Sciatic nerve (tissue), 2 donors: ENCODE data around the gene MIEF2. TPM values are rescaled to one million over a fixed set of nuclear protein-coding genes. Genes with fewer than 3 reads are reported as not detected.

Experiments used
- ATAC-seq: fragments of 200-7000 bp; cut with Tn5 transposase; one replicate; pipeline ENCODE4 v1.9.1; 2020; ENCODE audit warnings: mild to moderate bottlenecking, moderate library complexity
- DNase-seq: peaks from one replicate; pipeline ENCODE4 v3.0.0-alpha.2; 2020; ENCODE audit warnings: low spot score
- intact Hi-C: fragments of 100-400 bp; cut with DNase I; formaldehyde crosslinking; loops from one replicate; pipeline ENCODE4 v1.14.2; 2022
- total RNA-seq: library from RNA; stranded (reverse); fragmentation: NEBNext Ultra II Directional; extraction: Animal tissue kit (Norgen Biotek cat#: 25700); gene quantifications from one replicate; pipeline ENCODE4 v1.2.1, GENCODE V29; 2021
- donor health status: DM: no; HTN: no; CAD: no.
- donor health status: DM: no; HTN: no; CAD: no.

The MIEF2 gene
- total RNA-seq, 1 donor from 2014 or later: 15.5 TPM

DNA sequence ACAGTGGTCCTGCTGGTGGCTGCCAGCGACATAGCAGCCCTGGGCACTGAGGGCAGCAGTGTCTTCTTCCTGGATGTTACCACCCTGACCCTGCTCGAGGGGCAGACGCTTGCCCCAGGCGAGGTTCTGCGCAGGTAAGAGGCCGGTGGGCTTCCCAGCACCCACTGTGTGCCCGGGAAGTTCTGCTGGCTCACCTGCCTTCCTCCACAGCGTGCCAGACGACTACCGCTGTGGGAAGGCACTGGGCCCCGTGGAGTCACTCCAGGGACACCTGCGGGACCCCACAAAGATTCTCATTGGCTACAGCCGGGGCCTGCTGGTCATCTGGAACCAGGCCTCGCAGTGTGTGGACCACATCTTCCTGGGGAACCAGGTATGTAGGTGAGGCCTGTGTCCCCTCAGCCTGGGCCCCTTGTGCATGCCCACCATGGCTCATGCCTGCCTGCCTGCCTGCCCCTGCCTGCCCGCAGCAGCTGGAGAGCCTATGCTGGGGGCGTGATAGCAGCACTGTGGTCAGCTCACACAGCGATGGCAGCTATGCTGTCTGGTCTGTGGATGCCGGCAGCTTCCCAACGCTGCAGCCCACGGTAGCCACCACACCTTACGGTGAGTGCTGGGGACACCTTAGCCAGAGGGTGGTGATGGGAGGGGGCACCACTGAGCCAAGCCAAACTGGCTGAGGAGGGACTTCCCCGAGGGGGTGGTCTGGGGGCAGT lies 26.5 kb upstream of the MIEF2 start:
- ATAC-seq: no peak
- DNase-seq: no peak
- intact Hi-C loops: no loop called here

DNA sequence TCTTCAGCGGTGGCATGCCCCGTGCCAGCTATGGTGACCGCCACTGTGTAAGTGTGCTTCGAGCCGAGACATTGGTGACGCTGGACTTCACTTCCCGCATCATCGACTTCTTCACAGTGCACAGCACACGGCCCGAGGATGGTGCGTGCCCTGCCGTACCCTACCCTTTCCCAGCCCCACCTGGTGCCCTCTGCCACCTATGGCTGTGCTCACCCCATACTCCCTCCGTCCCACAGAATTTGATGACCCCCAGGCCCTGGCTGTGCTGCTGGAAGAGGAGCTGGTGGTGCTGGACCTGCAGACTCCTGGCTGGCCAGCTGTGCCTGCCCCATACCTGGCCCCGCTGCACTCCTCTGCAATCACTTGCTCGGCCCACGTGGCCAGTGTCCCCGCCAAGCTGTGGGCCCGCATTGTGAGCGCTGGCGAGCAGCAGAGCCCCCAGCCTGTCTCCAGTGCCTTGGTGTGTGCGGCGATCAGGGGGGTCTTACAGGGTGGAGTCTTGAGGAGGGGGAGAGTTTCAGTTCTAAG lies 25.5 kb upstream of the MIEF2 start:
- intact Hi-C loops: no loop called here

DNA sequence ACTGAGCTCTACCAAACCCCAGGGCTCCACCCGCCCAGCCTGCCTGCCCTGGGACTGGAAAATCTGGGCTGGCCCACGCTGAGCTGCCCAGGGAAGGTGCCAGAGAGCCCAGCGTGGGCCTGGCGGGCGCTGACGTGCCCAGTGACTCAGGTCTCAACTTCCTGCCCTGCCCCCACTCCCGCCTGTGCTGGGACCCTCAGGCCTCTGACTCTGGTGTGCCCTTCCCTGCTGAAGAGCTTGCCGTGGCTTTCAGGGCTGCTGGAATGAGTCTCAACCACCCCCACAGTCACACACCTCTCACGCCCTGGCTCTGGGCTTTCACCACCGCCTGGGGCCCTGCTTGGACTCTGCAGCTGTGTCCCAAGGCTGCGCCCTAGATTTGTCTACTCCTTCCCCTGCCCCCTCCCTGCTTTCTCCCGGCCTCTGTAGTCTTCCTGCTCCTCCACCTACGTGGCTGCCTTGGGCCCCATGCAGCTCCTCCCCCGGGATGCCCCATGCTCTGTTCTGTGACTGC lies 24.7 kb upstream of the MIEF2 start:
- no peak for DNase-seq
- intact Hi-C loops: no loop called here
- no peak for ATAC-seq

More for the DNA sequence above, 25.5 kb upstream of the MIEF2 start:
- ATAC-seq (no peak), DNase-seq (no peak)

DNA sequence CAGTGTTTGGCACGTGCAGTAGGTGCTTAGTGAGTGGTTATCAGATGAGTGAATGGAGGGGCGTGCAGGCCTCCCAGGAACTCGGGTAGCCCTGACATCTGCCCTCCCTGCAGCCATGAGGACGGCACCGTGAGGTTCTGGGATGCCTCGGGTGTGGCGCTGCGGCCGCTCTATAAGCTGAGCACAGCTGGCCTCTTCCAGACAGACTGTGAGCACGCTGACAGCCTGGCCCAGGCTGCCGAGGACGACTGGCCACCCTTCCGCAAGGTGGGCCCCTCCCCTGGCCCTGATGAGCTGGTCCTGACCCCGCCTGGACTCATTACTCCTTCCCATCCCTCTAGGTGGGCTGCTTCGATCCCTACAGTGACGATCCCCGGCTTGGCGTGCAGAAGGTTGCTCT lies 24.0 kb upstream of the MIEF2 start:
- no peak for DNase-seq
- no peak for ATAC-seq
- intact Hi-C loops: no loop called here

DNA sequence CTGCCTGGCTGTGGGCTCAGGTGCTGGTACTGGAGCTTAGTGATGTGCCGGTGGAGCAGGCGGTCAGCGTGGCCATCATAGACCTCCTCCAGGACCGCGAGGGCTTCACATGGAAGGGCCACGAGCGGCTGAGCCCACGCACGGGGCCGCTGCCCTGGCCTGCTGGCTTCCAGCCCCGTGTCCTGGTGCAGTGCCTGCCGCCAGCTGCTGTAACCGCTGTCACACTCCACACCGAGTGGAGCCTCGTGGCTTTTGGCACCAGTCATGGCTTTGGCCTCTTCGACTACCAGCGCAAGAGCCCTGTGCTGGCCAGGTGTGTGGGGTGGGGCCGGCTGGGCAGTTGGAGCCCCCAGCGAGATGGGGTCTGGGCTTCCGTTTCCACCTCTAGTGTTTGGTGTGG lies 23.0 kb upstream of the MIEF2 start:
- intact Hi-C loops: no loop called here
- DNase-seq: no peak
- no peak for ATAC-seq

DNA sequence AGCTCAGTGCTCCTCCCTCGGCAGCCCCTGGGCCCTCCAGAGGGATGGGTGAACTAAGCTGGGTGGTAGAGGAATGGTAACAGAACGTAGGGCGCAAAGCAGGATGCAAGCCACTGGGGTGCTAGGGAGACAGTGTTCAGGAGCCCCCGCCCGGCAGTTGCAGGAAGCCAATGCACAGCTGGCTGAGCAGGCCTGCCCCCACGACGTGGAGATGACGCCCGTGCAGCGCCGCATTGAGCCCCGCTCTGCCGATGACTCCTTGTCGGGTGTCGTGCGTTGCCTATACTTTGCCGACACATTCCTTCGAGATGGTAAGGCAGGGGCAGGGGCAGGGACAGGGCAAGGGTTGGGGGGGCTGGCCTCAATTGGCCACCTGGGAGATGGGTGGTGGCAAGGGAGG lies 22.2 kb upstream of the MIEF2 start:
- intact Hi-C loops: no loop called here
- ATAC-seq: no peak
- DNase-seq: no peak

DNA sequence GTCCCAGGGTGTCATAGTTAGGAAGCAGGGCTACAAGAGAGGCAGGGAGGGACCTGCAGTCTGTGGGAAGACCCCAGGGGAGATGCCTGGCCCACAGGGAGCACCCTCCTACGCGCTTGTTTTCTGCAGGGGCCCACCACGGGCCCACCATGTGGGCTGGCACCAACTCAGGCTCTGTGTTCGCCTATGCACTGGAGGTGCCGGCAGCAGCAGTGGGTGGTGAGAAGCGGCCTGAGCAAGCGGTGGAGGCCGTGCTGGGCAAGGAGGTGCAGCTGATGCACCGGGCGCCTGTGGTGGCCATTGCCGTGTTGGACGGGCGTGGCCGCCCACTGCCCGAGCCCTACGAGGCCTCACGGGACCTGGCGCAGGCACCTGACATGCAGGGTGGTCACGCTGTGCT lies 20.0 kb upstream of the MIEF2 start:
- ATAC-seq: no peak
- intact Hi-C loops: no loop called here
- DNase-seq: no peak

DNA sequence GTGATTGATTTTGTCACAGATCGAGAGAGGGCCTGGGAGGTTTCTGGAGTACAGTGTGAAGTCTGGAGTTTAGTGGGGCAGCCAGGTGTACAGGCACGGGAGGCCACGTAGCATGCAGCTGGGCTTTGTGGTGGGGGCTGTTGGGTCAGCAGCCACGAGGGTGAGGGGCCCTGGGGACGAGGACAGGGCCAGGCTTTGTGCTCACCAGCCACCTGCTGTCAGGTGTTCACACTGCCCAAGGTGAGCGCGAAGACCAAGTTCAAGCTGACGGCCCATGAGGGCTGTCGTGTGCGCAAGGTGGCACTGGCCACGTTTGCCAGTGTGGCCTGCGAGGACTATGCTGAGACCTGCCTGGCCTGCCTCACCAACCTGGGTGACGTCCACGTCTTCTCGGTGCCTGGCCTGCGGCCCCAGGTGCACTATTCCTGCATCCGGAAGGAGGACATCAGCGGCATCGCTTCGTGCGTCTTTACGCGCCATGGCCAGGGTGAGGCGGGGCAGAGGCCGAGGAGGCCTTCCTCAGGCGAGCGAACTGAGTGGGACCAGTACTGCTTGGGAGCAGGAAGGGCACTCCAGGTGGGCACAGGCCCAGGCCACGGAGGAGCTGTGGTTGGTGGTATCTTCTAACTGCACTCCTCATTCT lies 19.1 kb upstream of the MIEF2 start:
- ATAC-seq: no peak
- intact Hi-C loops: no loop called here
- DNase-seq: no peak

DNA sequence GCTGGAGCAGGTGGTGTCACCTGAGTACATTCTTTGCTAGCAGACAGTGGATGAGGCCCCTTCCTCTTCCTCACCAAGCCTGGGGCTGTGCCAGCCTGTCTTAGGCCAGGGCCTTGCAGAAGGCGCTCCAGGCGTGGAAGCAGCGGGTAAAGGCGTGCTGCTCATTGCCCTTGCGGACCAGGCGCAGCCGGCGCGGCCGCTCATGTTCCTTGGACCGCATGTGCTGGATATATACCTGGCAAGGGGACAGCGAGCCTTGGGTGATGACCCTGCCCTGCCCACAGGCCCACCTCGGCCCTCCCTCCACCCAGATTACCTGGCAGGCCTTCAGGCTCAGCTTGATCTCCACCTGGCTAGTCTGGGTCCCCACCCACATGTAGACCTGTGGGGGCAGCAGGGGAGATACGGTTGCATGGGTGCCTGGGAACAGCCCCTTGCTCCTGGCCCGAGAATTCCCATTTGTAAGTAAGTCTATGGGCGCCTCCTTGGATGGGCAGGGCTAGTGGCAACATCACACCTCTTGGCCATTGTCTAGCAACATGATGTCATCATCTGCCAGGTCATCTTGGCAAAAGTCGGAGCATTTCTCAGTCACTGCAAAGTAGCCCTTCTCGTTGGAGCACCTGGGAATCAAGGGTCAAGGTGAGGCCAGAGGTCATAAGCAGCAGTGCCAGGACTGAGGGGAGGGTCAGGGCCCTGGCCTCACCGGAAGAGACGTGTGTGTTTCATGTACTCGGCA lies 15.3 kb upstream of the MIEF2 start:
- DNase-seq (no peak), ATAC-seq (no peak)
- intact Hi-C loops: no loop called here

DNA sequence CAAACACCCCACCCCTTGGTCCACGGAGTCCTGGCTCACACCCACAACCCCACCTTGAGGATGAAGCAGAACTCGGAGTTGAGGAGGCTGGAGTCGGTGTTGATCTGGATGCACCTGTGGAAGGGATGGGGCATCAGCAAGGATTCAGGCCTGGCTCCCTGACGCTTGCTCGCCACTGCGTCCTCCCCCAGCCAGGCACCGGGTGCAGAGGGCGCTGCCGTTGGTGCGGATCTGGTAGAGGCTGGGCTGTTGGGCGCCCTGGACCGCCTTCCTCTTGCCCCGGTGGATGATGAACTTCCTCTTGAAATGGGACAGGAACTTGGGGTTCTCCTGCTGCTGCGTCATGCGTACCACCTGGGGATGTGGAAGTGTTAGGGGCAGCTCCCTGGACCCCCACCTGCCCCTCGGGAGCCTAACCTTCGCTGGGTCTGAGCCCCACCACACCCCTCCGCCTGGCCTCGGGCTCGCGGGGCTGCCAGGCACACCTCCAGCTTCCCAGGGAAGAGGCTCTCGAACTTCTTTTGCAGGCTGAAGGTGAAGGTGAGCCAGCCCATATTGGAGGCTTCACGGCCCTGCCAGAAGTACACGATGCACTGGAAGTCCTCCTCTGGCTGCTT lies 14.2 kb upstream of the MIEF2 start:
- DNase-seq: no peak
- intact Hi-C loops: no loop called here
- ATAC-seq: no peak

DNA sequence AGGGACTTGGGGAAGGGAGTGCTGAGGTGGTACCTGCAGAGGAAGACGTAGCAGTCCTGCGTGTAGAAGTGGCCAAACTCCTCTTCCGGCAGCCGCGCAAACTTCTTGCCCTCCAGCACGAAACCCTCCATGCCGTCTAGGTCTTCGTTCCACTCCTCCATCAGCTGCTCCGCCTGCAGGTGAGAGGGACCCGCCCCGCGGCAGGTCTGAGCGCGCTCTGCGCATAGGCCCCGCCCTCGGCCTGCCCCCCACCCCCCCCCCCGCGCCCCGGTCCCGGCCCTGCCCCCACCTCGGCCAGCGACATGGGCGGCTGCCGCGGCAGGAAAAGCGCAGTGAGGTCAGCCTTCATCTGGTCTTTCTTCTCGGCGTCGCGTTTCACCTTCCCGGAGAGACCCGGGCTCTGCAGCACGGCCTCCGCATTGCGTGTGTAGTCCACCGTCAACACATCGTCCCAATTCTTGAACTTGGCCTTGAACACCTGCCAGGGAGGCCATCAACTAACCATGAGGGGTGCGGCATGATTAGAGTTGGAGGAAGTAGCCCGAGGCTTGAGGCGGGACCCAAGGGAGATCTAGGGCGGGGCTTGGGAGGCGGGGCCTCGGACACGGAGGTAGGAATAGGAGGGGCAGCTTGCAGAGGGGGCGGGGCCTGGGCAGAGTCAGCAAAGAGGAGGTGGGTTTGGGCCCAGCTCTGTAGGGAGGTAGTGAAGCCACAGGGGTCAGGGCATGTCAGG lies 13.4 kb upstream of the MIEF2 start:
- DNase-seq (peak; percentile 83), ATAC-seq (peak; percentile 46)
- intact Hi-C loops: no loop called here

DNA sequence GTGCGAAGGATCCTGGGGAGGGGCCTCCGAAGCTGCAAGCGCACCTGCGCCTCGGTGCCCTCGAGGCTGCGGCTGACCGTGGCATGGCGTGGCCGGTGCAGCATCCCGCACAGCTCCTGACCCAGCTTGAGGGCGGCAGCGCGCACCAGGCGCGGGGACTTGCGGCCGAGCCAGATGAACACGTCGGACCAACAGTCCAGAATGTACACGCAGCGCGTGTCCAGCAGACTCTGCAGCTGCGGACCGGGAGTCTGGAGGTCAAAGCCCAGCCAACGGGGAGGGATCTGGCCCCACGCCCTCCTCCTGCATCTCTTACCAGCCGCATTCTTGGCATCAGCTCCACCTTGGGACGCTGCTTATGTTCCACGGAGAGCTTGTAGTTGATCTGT lies 12.9 kb upstream of the MIEF2 start:
- intact Hi-C loops: no loop called here
- DNase-seq: no peak
- ATAC-seq: peak; percentile 44

DNA sequence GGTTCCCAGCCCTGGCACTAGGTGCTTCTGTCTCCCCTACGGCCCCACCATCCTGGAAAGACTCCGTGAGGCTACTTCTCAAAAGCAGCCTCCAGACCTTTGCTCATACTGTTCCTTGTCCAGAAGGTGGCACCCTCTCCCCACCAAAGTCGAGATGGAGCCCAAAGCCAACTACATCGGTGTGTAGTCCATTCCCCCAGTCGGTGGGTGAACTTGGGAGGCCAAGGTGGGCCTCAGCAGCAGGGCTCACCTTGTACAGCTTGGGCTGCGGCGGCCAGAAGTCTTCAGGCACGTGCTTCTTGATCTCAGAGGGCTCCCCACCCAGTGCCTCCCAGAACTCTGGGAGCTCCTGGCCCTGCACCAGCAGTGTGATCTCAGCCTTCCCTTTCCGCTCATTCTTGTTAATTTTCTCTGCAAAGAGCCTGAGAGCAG lies 12.1 kb upstream of the MIEF2 start:
- intact Hi-C loops: no loop called here
- ATAC-seq (peak; percentile 72), DNase-seq (peak; percentile 77)

DNA sequence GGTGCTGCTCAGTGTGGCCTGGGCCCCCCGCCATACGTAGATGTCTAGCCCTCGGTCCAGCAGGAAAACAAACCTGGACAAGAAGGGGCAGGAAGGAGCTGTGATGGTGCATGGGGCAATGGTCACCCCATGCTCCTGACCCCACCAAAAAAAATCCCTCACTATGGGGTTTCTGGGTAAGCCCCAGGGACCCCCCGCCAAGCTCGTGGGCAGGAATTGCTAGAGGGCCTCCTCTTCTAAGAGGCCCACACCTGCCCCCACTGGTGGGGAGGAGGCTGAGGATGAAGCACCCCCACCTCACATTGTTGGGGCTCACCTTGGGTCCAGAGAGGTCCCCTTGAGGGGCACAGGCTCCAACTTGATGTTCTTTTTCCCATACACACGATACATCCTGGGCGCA lies 11.7 kb upstream of the MIEF2 start:
- intact Hi-C loops: no loop called here
- DNase-seq: no peak
- no peak for ATAC-seq

DNA sequence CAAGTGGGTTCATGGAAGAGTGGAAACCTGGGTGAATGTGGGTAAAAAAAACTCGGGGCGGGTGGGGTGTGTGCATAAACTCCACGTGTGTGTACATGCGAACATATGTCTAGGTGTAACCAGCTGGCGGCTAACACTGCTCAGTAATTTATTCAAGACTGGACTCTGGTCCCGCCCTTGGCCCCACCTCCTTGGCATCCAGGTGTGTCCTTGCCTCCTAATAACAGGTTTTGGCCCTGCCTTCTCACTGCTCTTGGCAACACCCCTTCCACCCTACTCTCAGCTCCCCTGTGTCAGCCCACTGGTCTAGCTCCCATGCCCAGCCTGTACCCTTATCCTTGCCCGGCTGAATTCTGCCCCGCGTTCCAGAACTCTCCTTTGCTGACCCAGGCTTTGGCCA lies 10.2 kb upstream of the MIEF2 start:
- intact Hi-C loops: no loop called here
- ATAC-seq: no peak
- DNase-seq: no peak

DNA sequence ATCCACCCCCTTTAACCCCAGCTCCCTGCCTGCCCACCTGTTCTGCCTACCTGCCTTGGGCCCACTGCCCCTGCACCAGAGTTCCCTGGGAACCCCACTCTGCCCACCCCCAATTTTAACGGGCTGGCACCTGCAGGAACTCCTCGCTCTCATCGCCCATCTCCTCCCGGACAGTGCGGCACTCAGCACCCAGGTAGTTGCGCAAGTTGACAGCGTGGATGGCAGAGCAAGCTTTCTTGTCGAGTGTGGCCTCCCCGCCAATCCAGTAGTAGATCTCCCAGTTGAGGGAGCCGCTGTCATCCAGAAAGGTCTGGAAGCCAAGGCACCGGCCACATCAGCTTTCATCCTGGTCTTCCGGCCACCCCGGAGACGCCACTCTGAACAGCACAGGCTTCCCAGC lies 9.8 kb upstream of the MIEF2 start:
- no peak for ATAC-seq
- DNase-seq: no peak
- intact Hi-C loops: no loop called here

DNA sequence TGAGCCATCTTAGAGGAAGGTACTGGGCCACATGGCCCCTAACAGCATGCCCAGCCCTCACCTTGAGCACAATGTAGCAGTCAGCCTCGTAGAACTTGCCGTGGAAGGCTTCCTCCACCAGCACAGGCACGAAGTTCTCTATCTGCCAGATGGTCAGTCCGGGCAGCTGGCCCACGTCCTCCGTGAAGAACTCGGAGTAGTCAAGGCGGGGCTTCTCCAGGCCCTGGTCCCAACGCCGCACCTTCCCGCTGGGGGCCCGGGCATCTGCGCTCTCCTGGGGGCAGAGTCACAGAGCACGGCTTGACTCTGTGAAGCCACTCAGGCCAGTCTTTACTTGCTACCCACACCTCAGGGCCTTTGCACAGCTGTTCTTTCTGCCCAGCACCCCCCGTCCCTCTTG lies 9.3 kb upstream of the MIEF2 start:
- DNase-seq: no peak
- intact Hi-C loops: no loop called here
- no peak for ATAC-seq

DNA sequence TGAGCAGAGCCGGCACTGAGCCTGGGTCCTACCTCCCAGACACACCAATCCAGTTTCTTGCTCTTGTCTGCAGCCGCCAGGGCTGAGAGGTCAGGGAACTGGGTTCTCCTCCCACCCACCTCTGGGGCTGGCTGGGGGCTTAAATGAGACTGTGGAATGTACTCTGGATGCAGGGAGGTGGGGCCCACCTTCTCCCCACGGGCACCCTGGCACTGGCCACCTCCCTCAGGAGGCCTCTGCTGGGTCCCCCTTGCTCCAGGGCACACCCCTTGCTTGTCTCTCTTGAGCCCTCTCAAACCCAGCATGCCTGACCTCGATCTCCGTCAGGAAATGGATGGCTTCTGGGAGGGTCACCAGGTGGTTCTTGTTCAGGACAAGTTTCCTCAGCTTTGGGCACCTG lies 8.3 kb upstream of the MIEF2 start:
- no peak for ATAC-seq
- intact Hi-C loops: no loop called here
- DNase-seq: no peak
